Activated CD8-positive, alpha-beta memory T cell treated with anti-CD3 and anti-CD28 coated beads, Interleukin-2, amount 50 U/mL, for 1 hour (primary cell): ENCODE data around the gene WDR86.

ENCODE experiments used
- DNase-seq: peaks from one replicate; pipeline ENCODE4 v3.0.0-alpha.2; 2020; ENCODE audit errors: extremely low read depth

Gene WDR86

GRCh38 chr7:151439855-151440798, 30.3 kb upstream of the WDR86 start, which contains the start of gene CRYGN:
TSS of gene CRYGN (minus strand) at chr7:151440141. CDS start at chr7:151439917, 224 bp downstream.
- DNase-seq = no peak

GRCh38 chr7:151438864-151439601, 29.2 kb upstream of the WDR86 start:
- DNase-seq = no peak

GRCh38 chr7:151437866-151438516, 28.2 kb upstream of the WDR86 start:
- no peak for DNase-seq

- no peak for DNase-seq
These were observed 27.3 kb upstream of the WDR86 start for GRCh38 chr7:151437159-151437553.

- no peak for DNase-seq
These were observed 26.8 kb upstream of the WDR86 start for GRCh38 chr7:151436446-151437158.

- no peak for DNase-seq
These were observed 26.1 kb upstream of the WDR86 start for GRCh38 chr7:151435971-151436370.

- DNase-seq = no peak
These were observed 25.5 kb upstream of the WDR86 start for GRCh38 chr7:151435103-151435916.

- DNase-seq = no peak
These were observed 24.7 kb upstream of the WDR86 start for GRCh38 chr7:151434549-151434948.

- DNase-seq = no peak
These were observed 24.0 kb upstream of the WDR86 start for GRCh38 chr7:151433721-151434400.

- DNase-seq = no peak
These were observed 23.1 kb upstream of the WDR86 start for GRCh38 chr7:151432658-151433521.

- no peak for DNase-seq
These were observed 22.0 kb upstream of the WDR86 start for GRCh38 chr7:151431768-151432311.

- DNase-seq = no peak
These were observed 21.5 kb upstream of the WDR86 start for GRCh38 chr7:151431281-151431767.

- DNase-seq = no peak
These were observed 20.8 kb upstream of the WDR86 start for GRCh38 chr7:151430391-151431205.

- peak; percentile 23 for DNase-seq
These were observed 19.9 kb upstream of the WDR86 start for GRCh38 chr7:151429560-151430331.

GRCh38 chr7:151429237-151429559, 19.4 kb upstream of the WDR86 start:
- DNase-seq = no peak

- no peak for DNase-seq
These were observed 18.8 kb upstream of the WDR86 start for GRCh38 chr7:151428378-151429236.
